Transverse colon (tissue), 4 donors: ENCODE results near the gene PRICKLE1. TPM values are rescaled to one million over a fixed set of nuclear protein-coding genes. Genes with fewer than 3 reads are reported as not detected.
A peak's percentile ranks its signal among the peaks of the same experiment; 100 is the strongest.

Source experiments
- DNase-seq: peaks from one replicate; pipeline ENCODE4 v3.0.0-alpha.2; 2019
- H3K27ac ChIP-seq, 4 donors: fragments of 200-600 bp; sonication (generic); 2 replicates each; pipeline ENCODE4 v1.5.1; 2016 to 2018; ENCODE audit warnings: inconsistent platforms in 4 of 4
- H3K27me3 ChIP-seq: fragments of 200-600 bp; sonication (generic); 2 replicates; pipeline ENCODE4 v1.5.1; 2017; ENCODE audit warnings: inconsistent platforms
- H3K36me3 ChIP-seq, 4 donors: fragments of 200-600 bp; sonication (generic); 2 replicates each; pipeline ENCODE4 v1.5.1; 2017 to 2019; ENCODE audit warnings: inconsistent platforms in 4 of 4
- H3K4me1 ChIP-seq, 4 donors: fragments of 200-600 bp; sonication (generic); 2 replicates each; pipeline ENCODE4 v1.5.1; 2017 to 2020; ENCODE audit warnings: inconsistent platforms in 4 of 4
- H3K4me3 ChIP-seq, 4 donors: fragments of 200-600 bp; sonication (generic); 1 replicate in 1 of 4; 2 replicates in 3 of 4; pipeline versions ENCODE4 v1.5.1 to v1.6.1; 2017 to 2019; ENCODE audit warnings: inconsistent platforms in 4 of 4
- H3K9me3 ChIP-seq, 2 donors: fragments of 200-600 bp; sonication (generic); 2 replicates each; pipeline ENCODE4 v1.5.1; 2017 to 2019; ENCODE audit warnings: inconsistent platforms in 2 of 2
- EP300 ChIP-seq: sonication (generic); formaldehyde crosslinking; IDR thresholded peaks from one replicate; pipeline ENCODE4 v1.6.1; 2017; ENCODE audit warnings: antibody characterized with exemption, low read depth
- POLR2A ChIP-seq: fragments of 450-650 bp; IDR thresholded peaks from one replicate; pipeline ENCODE4 v1.6.1; 2016; ENCODE audit warnings: antibody characterized with exemption, mild to moderate bottlenecking, moderate library complexity
- POLR2AphosphoS5 ChIP-seq, 3 donors: sonication (generic); formaldehyde crosslinking; IDR thresholded peaks; one replicate each; pipeline ENCODE4 v1.6.1; 2016; ENCODE audit warnings: antibody characterized with exemption in 3 of 3
- WGBS, 2 donors: methylation state at CpG; one replicate each; pipeline ENCODE4 v1.1.5; 2018; ENCODE audit warnings: low coverage in 1 of 2; 5-methylcytosine and 5-hydroxymethylcytosine counted together
- in situ Hi-C, 4 donors: fragments of 200-750 bp; cut with MboI; loops; one replicate each; pipeline versions ENCODE4 v1.15.0 to v1.15.1; 2017; ENCODE audit warnings: low sequenced_read_pairs in 3 of 4, low pct_ligation_motif_present in 1 of 4, low pct_unique_long_range_greater_than_20kb in 1 of 4
- intact Hi-C: fragments of 100-400 bp; cut with DNase I; formaldehyde crosslinking; loops from one replicate; pipeline ENCODE4 v1.15.1; 2023; ENCODE audit warnings: low total_unique reads
- total RNA-seq, 4 donors: library from RNA; depleted of rRNA; stranded (reverse); fragments of >200 nt; gene quantifications; one replicate each; pipeline ENCODE4 v1.1.0, GENCODE V29; 2016
- TF ChIP-seq, protein P1 (sequence below), 5 experiments: fragments of 200-600 bp in 3 of 5; fragments of 450-650 bp in 2 of 5; sonication (generic) in 3 of 5; IDR thresholded peaks; 1 replicate in 2 of 5; 2 replicates in 3 of 5; pipeline ENCODE4 v1.5.1; 2016 to 2017; ENCODE audit warnings: antibody characterized with exemption in 5 of 5, inconsistent platforms in 3 of 5, mild to moderate bottlenecking in 2 of 5, moderate library complexity in 1 of 5

PRICKLE1 gene
- total RNA-seq, 4 donors from 2014 or later = 1.2 to 6.4 (median 2.8) TPM

DNA sequence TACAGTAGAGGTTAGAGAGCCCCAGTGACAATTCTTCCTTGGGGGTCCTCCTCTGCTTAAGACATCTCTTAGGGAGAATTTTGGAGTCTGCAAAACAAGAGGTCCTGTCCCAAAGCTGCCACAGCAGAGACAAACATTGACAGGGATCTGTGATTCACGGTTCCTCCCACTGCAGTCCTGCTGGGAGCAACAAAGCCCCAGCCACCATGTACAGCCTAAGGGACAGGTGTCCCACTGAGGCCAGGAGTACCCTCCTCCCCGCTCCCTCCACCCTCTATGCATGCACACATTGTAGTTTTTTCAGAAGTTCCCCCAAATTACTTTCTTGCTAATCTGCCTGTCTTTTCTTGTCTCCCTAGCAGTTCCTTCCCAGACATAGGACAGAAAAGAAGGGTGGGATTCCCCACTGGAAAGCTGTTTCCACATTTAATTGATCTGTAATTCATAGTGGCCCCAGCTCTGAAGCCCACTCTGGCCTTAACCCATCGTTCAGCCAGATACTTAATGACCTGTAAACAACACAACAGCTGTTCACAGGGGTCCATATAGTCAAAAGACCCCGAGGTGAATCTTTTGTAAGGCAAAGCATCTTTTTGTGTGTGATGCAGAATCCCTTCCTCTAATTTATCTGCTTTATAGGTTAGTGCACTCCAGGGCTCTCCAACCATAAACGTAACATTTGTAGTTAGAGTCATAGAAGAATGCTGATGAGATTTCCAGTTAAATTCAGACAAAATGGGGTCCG is 13.9 kb upstream of the PRICKLE1 start:
- no peaks in the 10 kb centered on the region for H3K9me3 ChIP-seq
- intact Hi-C loops (no loop called here), in situ Hi-C loops (no loop called here)
- TF ChIP-seq EP300 = no peak
- TF ChIP-seq, protein P1, sequence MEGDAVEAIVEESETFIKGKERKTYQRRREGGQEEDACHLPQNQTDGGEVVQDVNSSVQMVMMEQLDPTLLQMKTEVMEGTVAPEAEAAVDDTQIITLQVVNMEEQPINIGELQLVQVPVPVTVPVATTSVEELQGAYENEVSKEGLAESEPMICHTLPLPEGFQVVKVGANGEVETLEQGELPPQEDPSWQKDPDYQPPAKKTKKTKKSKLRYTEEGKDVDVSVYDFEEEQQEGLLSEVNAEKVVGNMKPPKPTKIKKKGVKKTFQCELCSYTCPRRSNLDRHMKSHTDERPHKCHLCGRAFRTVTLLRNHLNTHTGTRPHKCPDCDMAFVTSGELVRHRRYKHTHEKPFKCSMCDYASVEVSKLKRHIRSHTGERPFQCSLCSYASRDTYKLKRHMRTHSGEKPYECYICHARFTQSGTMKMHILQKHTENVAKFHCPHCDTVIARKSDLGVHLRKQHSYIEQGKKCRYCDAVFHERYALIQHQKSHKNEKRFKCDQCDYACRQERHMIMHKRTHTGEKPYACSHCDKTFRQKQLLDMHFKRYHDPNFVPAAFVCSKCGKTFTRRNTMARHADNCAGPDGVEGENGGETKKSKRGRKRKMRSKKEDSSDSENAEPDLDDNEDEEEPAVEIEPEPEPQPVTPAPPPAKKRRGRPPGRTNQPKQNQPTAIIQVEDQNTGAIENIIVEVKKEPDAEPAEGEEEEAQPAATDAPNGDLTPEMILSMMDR (IDR thresholded peaks at IDR 0.05) = no peak
- no peak for TF ChIP-seq POLR2A
- TF ChIP-seq POLR2AphosphoS5 (IDR thresholded peaks at IDR 0.05) = no peak
- H3K36me3 ChIP-seq = no peaks in the 10 kb centered on the region
- H3K27me3 ChIP-seq = no peaks in the 10 kb centered on the region
- H3K4me1 ChIP-seq = no peaks in the 10 kb centered on the region
- WGBS, 2 donors = 55 to 57% methylated on average over 5 to 6 of the region's 6 CpGs
- no peak overlapping the region for H3K4me3 ChIP-seq
- DNase-seq = no peak
- no peak overlapping the region for H3K27ac ChIP-seq

GRCh38 chr12:42593874-42594273 is 4.3 kb upstream of the PRICKLE1 start:
- H3K27me3 ChIP-seq = peaks cover 26% of the 10 kb centered on the region
- 63% methylated on average over 2 of the region's 2 CpGs; no CpG with 5 or more reads in 1 of the 2 donors for WGBS, 2 donors
- H3K27ac ChIP-seq = no peak overlapping the region
- H3K4me1 ChIP-seq = peaks cover 0 to 14% (median 9%) of the 10 kb centered on the region in 4 donors
- TF ChIP-seq, protein P1 (IDR thresholded peaks at IDR 0.05) = no peak
- no peak for TF ChIP-seq POLR2A
- no peak for TF ChIP-seq EP300
- no peak for TF ChIP-seq POLR2AphosphoS5 (IDR thresholded peaks at IDR 0.05)
- no peak for DNase-seq
- in situ Hi-C loops = loop anchor here in 1 of 4 donors (25.0 kb wide), 1 partner anchor 107 kb away; no protein-coding TSS in a partner anchor
- H3K4me3 ChIP-seq = no peak overlapping the region
- H3K9me3 ChIP-seq = no peaks in the 10 kb centered on the region
- H3K36me3 ChIP-seq = no peaks in the 10 kb centered on the region
- intact Hi-C loops = no loop called here

GRCh38 chr12:42590330-42590934 is 886 bp upstream of the PRICKLE1 start:
- Histone ChIP-seq H3K9me3 (no peaks in the 10 kb centered on the region), H3K4me1 (peaks cover 3 to 17% (median 10%) of the 10 kb centered on the region in 4 donors), H3K4me3 (peak overlapping the region; percentile 48 to 65 (median 56)), H3K27me3 (peaks cover 50% of the 10 kb centered on the region), H3K27ac (peak overlapping the region in 3 of 4 donors; percentile 27 to 53 (median 27)), H3K36me3 (no peaks in the 10 kb centered on the region)
- intact Hi-C loops (no loop called here), in situ Hi-C loops (loop anchor here in 1 of 4 donors (25.0 kb wide), 1 partner anchor 103 kb away; no protein-coding TSS in a partner anchor)
- DNase-seq = peak; percentile 12
- TF ChIP-seq, protein P1 (IDR thresholded peaks at IDR 0.05) = no peak
- TF ChIP-seq POLR2A = no peak
- TF ChIP-seq POLR2AphosphoS5 (IDR thresholded peaks at IDR 0.05) = no peak
- TF ChIP-seq EP300 = no peak
- WGBS, 2 donors = 5% methylated on average over 23 of the region's 25 CpGs; no CpG with 5 or more reads in 1 of the 2 donors
